Osteocyte (in vitro differentiated cells): ENCODE data around the gene CLASP1. TPM values are rescaled to one million over a fixed set of nuclear protein-coding genes. Genes with fewer than 3 reads are reported as not detected.
A peak's percentile ranks its signal among the peaks of the same experiment; 100 is the strongest.

Source experiments
- DNase-seq: peaks from one replicate; pipeline ENCODE4 v3.0.0; 2021; ENCODE audit warnings: mixed read lengths; ENCODE audit not compliant: unreplicated experiment; ENCODE audit errors: extremely low spot score
- H3K27ac Mint-ChIP-seq: one replicate; pipeline ENCODE4 v1.8.0; 2021; ENCODE audit warnings: mild to moderate bottlenecking, mixed read lengths; ENCODE audit not compliant: unreplicated experiment
- H3K27me3 Mint-ChIP-seq: one replicate; pipeline ENCODE4 v1.8.0; 2021; ENCODE audit warnings: mixed read lengths; ENCODE audit not compliant: unreplicated experiment
- H3K36me3 Mint-ChIP-seq: one replicate; pipeline ENCODE4 v1.8.0; 2021; ENCODE audit warnings: mixed read lengths; ENCODE audit not compliant: unreplicated experiment
- H3K4me1 Mint-ChIP-seq: one replicate; pipeline ENCODE4 v1.8.0; 2021; ENCODE audit warnings: mixed read lengths; ENCODE audit not compliant: unreplicated experiment
- H3K4me3 Mint-ChIP-seq: one replicate; pipeline ENCODE4 v1.8.0; 2021; ENCODE audit warnings: mild to moderate bottlenecking, moderate library complexity, mixed read lengths; ENCODE audit not compliant: unreplicated experiment
- H3K9me3 Mint-ChIP-seq: one replicate; pipeline ENCODE4 v1.8.0; 2021; ENCODE audit warnings: mixed read lengths; ENCODE audit not compliant: unreplicated experiment
- CTCF ChIP-seq: fragments of 200-600 bp; sonication (generic); IDR thresholded peaks from 2 replicates; pipeline ENCODE4 v1.5.0; 2021; ENCODE audit warnings: antibody characterized with exemption, mild to moderate bottlenecking, moderate library complexity
- total RNA-seq: library from RNA; stranded (reverse); gene quantifications from 2 replicates; pipeline ENCODE4 v1.2.1, GENCODE V29; 2021

Gene CLASP1
- total RNA-seq, 1 donor from 2014 or later = 59.9 TPM

GRCh38 chr2:121534007-121534406 is 115.3 kb downstream of the CLASP1 start:
- Mint-ChIP-seq H3K27me3 (no peaks in the 10 kb centered on the region), H3K36me3 (peaks cover 2% of the 10 kb centered on the region), H3K4me1 (peaks cover 36% of the 10 kb centered on the region), H3K27ac (no peak overlapping the region), H3K9me3 (no peaks in the 10 kb centered on the region), H3K4me3 (no peak overlapping the region)
- TF ChIP-seq CTCF = no peak
- no peak for DNase-seq

GRCh38 chr2:121532894-121533293 is 116.4 kb downstream of the CLASP1 start:
- Mint-ChIP-seq H3K4me3 (no peak overlapping the region), H3K27me3 (no peaks in the 10 kb centered on the region), H3K9me3 (no peaks in the 10 kb centered on the region), H3K4me1 (peaks cover 40% of the 10 kb centered on the region), H3K36me3 (peaks cover 2% of the 10 kb centered on the region), H3K27ac (no peak overlapping the region)
- no peak for DNase-seq
- no peak for TF ChIP-seq CTCF

GRCh38 chr2:121532347-121532766 is 116.9 kb downstream of the CLASP1 start:
- H3K27ac Mint-ChIP-seq = peak overlapping the region; percentile 71
- no peaks in the 10 kb centered on the region for H3K27me3 Mint-ChIP-seq
- TF ChIP-seq CTCF = no peak
- peaks cover 2% of the 10 kb centered on the region for H3K36me3 Mint-ChIP-seq
- no peak overlapping the region for H3K4me3 Mint-ChIP-seq
- no peak for DNase-seq
- H3K9me3 Mint-ChIP-seq = no peaks in the 10 kb centered on the region
- peaks cover 40% of the 10 kb centered on the region for H3K4me1 Mint-ChIP-seq

- peaks cover 38% of the 10 kb centered on the region for H3K4me1 Mint-ChIP-seq
- H3K27me3 Mint-ChIP-seq = no peaks in the 10 kb centered on the region
Observed at GRCh38 chr2:121530212-121530705, 119.0 kb downstream of the CLASP1 start.

More at GRCh38 chr2:121530212-121530705, 119.0 kb downstream of the CLASP1 start:
- peak overlapping the region; percentile 90 for H3K4me3 Mint-ChIP-seq
- no peaks in the 10 kb centered on the region for H3K9me3 Mint-ChIP-seq
- DNase-seq = peak; percentile 91
- peaks cover 6% of the 10 kb centered on the region for H3K36me3 Mint-ChIP-seq
- no peak for TF ChIP-seq CTCF
- H3K27ac Mint-ChIP-seq = peak overlapping the region; percentile 98
